Prostate gland (tissue), 2 donors: ENCODE data around the gene ACAA1. TPM values are rescaled to one million over a fixed set of nuclear protein-coding genes. Genes with fewer than 3 reads are reported as not detected.

Source experiments
- DNase-seq: peaks from one replicate; pipeline ENCODE4 v3.0.0-alpha.2; 2019; ENCODE audit warnings: low spot score
- H3K27ac ChIP-seq, 2 donors: fragments of 200-600 bp; sonication (generic); 2 replicates each; pipeline ENCODE4 v1.5.1; 2017 to 2019
- H3K27me3 ChIP-seq: fragments of 200-600 bp; sonication (generic); replicated peaks from 2 replicates; pipeline ENCODE4 v1.5.1; 2019; ENCODE audit not compliant: insufficient read depth
- H3K36me3 ChIP-seq, 2 donors: fragments of 200-600 bp; sonication (generic); 1 replicate in 1 of 2; 2 replicates in 1 of 2; pipeline versions ENCODE4 v1.5.1 to v1.8.1; 2017 to 2019
- H3K4me1 ChIP-seq: fragments of 200-600 bp; sonication (generic); replicated peaks from 2 replicates; pipeline ENCODE4 v1.5.1; 2019
- H3K4me3 ChIP-seq, 2 donors: fragments of 200-600 bp; sonication (generic); 2 replicates each; pipeline ENCODE4 v1.5.1; 2017 to 2019
- H3K9me3 ChIP-seq: fragments of 200-600 bp; sonication (generic); 2 replicates; pipeline ENCODE4 v1.5.1; 2017
- CTCF ChIP-seq, 4 experiments: fragments of 200-600 bp in 2 of 4; fragments of 450-650 bp in 2 of 4; sonication (generic) in 2 of 4; IDR thresholded peaks; 1 replicate in 3 of 4; 2 replicates in 1 of 4; pipeline ENCODE4 v1.5.1; 2016 to 2019; ENCODE audit warnings: antibody characterized with exemption in 4 of 4, mild to moderate bottlenecking in 2 of 4, moderate library complexity in 2 of 4
- POLR2A ChIP-seq: fragments of 450-650 bp; IDR thresholded peaks from one replicate; pipeline ENCODE4 v1.6.1; 2016; ENCODE audit warnings: antibody characterized with exemption, mild to moderate bottlenecking
- POLR2AphosphoS5 ChIP-seq: sonication (generic); formaldehyde crosslinking; IDR thresholded peaks from one replicate; pipeline ENCODE4 v1.6.1; 2017; ENCODE audit warnings: antibody characterized with exemption
- WGBS: methylation state at CpG from one replicate; pipeline ENCODE4 v1.1.5; 2018; 5-methylcytosine and 5-hydroxymethylcytosine counted together
- intact Hi-C: fragments of 100-400 bp; cut with DNase I; formaldehyde crosslinking; loops from one replicate; pipeline ENCODE4 v1.14.2; 2022
- total RNA-seq, 2 donors: library from RNA; depleted of rRNA; stranded (reverse); fragments of >200 nt; gene quantifications; one replicate each; pipeline ENCODE4 v1.1.0, GENCODE V29; 2016

The ACAA1 gene
- total RNA-seq, 2 donors from 2014 or later = 89.8 to 112 TPM

DNA sequence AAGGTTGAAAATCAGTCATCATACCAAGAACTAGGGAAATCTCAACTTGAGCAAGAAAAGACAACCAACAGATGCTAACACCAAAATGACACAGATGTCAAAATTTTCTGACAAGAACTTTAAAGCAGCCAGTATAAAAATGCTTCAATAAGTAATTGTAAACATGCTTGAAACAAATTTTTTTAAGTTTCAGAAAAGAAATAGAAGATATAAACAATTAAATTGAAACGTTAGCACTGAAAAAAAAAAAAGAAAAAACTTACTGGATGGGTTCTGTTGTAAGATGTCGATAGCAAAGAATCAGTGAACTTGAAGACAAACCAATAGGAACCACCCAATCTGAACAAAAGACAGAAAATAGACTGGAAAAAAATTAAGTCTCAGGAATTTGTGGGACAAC is 9.6 kb upstream of the ACAA1 start:
- Histone ChIP-seq H3K4me1 (no peaks in the 10 kb centered on the region), H3K36me3 (no peaks in the 10 kb centered on the region), H3K27me3 (no peaks in the 10 kb centered on the region), H3K4me3 (no peak overlapping the region), H3K9me3 (no peaks in the 10 kb centered on the region), H3K27ac (no peak overlapping the region)
- intact Hi-C loops = no loop called here
- WGBS = 90% methylated on average over 2 of the region's 2 CpGs
- no peak for DNase-seq
- no peak for TF ChIP-seq CTCF (IDR thresholded peaks at IDR 0.05)
- no peak for TF ChIP-seq POLR2AphosphoS5

GRCh38 chr3:38143511-38143910 is 6.6 kb upstream of the ACAA1 start:
- no peak for DNase-seq
- Histone ChIP-seq H3K27me3 (no peaks in the 10 kb centered on the region), H3K4me1 (peaks cover 3% of the 10 kb centered on the region), H3K9me3 (no peaks in the 10 kb centered on the region), H3K36me3 (no peaks in the 10 kb centered on the region), H3K4me3 (no peak overlapping the region), H3K27ac (no peak overlapping the region)
- TF ChIP-seq POLR2A = no peak
- no peak for TF ChIP-seq CTCF (IDR thresholded peaks at IDR 0.05)
- no peak for TF ChIP-seq POLR2AphosphoS5
- intact Hi-C loops = no loop called here
- WGBS = 83% methylated on average over 3 of the region's 3 CpGs

GRCh38 chr3:38142959-38143358 is 6.0 kb upstream of the ACAA1 start:
- Histone ChIP-seq H3K4me3 (no peak overlapping the region), H3K36me3 (no peaks in the 10 kb centered on the region), H3K4me1 (peaks cover 3% of the 10 kb centered on the region), H3K9me3 (no peaks in the 10 kb centered on the region), H3K27ac (no peak overlapping the region), H3K27me3 (no peaks in the 10 kb centered on the region)
- intact Hi-C loops = no loop called here
- no peak for DNase-seq
- TF ChIP-seq CTCF (IDR thresholded peaks at IDR 0.05) (no peak), POLR2AphosphoS5 (no peak), POLR2A (no peak)
- WGBS = 75% methylated on average over 1 of the region's 1 CpG

DNA sequence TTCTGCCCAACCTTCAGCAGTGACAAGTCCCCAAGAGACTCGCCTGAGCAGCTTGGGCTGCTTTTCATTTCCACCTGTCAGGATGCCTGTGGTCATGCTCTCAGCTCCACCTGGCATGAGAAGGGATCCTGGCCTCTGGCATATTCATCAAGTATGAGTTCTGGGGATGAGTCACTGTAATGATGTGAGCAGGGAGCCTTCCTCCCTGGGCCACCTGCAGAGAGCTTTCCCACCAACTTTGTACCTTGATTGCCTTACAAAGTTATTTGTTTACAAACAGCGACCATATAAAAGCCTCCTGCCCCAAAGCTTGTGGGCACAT is 5.0 kb upstream of the ACAA1 start:
- Histone ChIP-seq H3K36me3 (no peaks in the 10 kb centered on the region), H3K4me3 (no peak overlapping the region), H3K27ac (no peak overlapping the region), H3K27me3 (no peaks in the 10 kb centered on the region), H3K4me1 (peaks cover 3% of the 10 kb centered on the region), H3K9me3 (no peaks in the 10 kb centered on the region)
- DNase-seq = no peak
- 84% methylated on average over 2 of the region's 2 CpGs for WGBS
- no peak for TF ChIP-seq POLR2A
- no peak for TF ChIP-seq CTCF (IDR thresholded peaks at IDR 0.05)
- no peak for TF ChIP-seq POLR2AphosphoS5
- intact Hi-C loops = no loop called here

- intact Hi-C loops = no loop called here
- H3K27me3 ChIP-seq = no peaks in the 10 kb centered on the region
- no peak overlapping the region for H3K4me3 ChIP-seq
- WGBS = 96% methylated on average over 7 of the region's 7 CpGs
- peaks cover 3% of the 10 kb centered on the region for H3K4me1 ChIP-seq
- no peak overlapping the region for H3K27ac ChIP-seq
- TF ChIP-seq POLR2AphosphoS5 (no peak), POLR2A (no peak), CTCF (IDR thresholded peaks at IDR 0.05) (no peak)
- DNase-seq = no peak
- H3K9me3 ChIP-seq = no peaks in the 10 kb centered on the region
- no peaks in the 10 kb centered on the region for H3K36me3 ChIP-seq
Observed at GRCh38 chr3:38141173-38141951, 4.4 kb upstream of the ACAA1 start.
